Liver (tissue), 9 donors: ENCODE data around the gene BRSK1. TPM values are rescaled to one million over a fixed set of nuclear protein-coding genes. Genes with fewer than 3 reads are reported as not detected.

ENCODE experiments used
- DNase-seq: peaks from one replicate; pipeline ENCODE4 v3.0.0-alpha.2; 2017; ENCODE audit warnings: low spot score
- H3K27ac ChIP-seq, 2 donors: one replicate each; pipeline ENCODE4 v1.7.0; 2013; ENCODE audit warnings: inconsistent platforms in 2 of 2, low read length in 2 of 2, control low read depth in 1 of 2, low read depth in 1 of 2, mild to moderate bottlenecking in 1 of 2
- H3K27me3 ChIP-seq, 4 donors: one replicate each; pipeline versions ENCODE4 v1.6.1 to v1.7.0; 2013; ENCODE audit warnings: low read length in 3 of 4, inconsistent platforms in 1 of 4, mild to moderate bottlenecking in 1 of 4, moderate library complexity in 1 of 4; ENCODE audit not compliant: control insufficient read depth in 4 of 4, insufficient read depth in 4 of 4
- H3K36me3 ChIP-seq, 4 donors: one replicate each; pipeline versions ENCODE4 v1.6.1 to v1.7.0; 2013; ENCODE audit warnings: low read length in 3 of 4, mild to moderate bottlenecking in 3 of 4, low read depth in 1 of 4, moderate library complexity in 1 of 4; ENCODE audit not compliant: control insufficient read depth in 4 of 4, insufficient read depth in 3 of 4
- H3K4me1 ChIP-seq, 4 donors: one replicate each; pipeline versions ENCODE4 v1.6.1 to v1.7.0; 2013; ENCODE audit warnings: low read length in 3 of 4, mild to moderate bottlenecking in 3 of 4, moderate library complexity in 1 of 4; ENCODE audit not compliant: control insufficient read depth in 4 of 4, insufficient read depth in 4 of 4
- H3K4me3 ChIP-seq, 3 donors: one replicate each; pipeline versions ENCODE4 v1.6.1 to v1.7.0; 2013; ENCODE audit warnings: low read length in 3 of 3, control low read depth in 1 of 3, low read depth in 1 of 3, mild to moderate bottlenecking in 1 of 3
- H3K9ac ChIP-seq, 2 donors: one replicate each; pipeline ENCODE4 v1.7.0; 2013; ENCODE audit warnings: low read length in 2 of 2, mild to moderate bottlenecking in 2 of 2, moderate library complexity in 2 of 2, control low read depth in 1 of 2, low read depth in 1 of 2
- H3K9me3 ChIP-seq, 4 donors: one replicate each; pipeline versions ENCODE4 v1.6.1 to v1.7.0; 2013; ENCODE audit warnings: low read length in 3 of 4; ENCODE audit not compliant: control insufficient read depth in 4 of 4
- ATF3 ChIP-seq: IDR thresholded peaks from 2 replicates; pipeline ENCODE4 v1.6.1; 2016; ENCODE audit warnings: antibody characterized with exemption
- CTCF ChIP-seq: fragments of 150-350 bp; IDR thresholded peaks from 2 replicates; pipeline ENCODE4 v1.5.1; 2017; ENCODE audit warnings: improper control_type of control experiment, low read depth, low read length; ENCODE audit not compliant: missing input control
- EGR1 ChIP-seq, 2 donors: IDR thresholded peaks; 2 replicates each; pipeline ENCODE4 v1.6.1; 2016 to 2018; ENCODE audit warnings: antibody characterized with exemption in 2 of 2, low read depth in 2 of 2
- FOXA1 ChIP-seq: IDR thresholded peaks from 2 replicates; pipeline ENCODE4 v1.6.1; 2016; ENCODE audit warnings: antibody characterized with exemption
- FOXA2 ChIP-seq: IDR thresholded peaks from 2 replicates; pipeline ENCODE4 v1.6.1; 2016; ENCODE audit warnings: antibody characterized with exemption
- GABPA ChIP-seq, 2 donors: IDR thresholded peaks in 1 of 2; conservative IDR thresholded peaks in 1 of 2; 2 replicates each; pipeline ENCODE4 v1.6.1; 2016; ENCODE audit warnings: antibody characterized with exemption in 2 of 2, mild to moderate bottlenecking in 1 of 2, moderate library complexity in 1 of 2
- HNF4A ChIP-seq, 2 donors: conservative IDR thresholded peaks; 2 replicates each; pipeline ENCODE4 v1.6.1; 2016; ENCODE audit warnings: antibody characterized with exemption in 2 of 2, mild to moderate bottlenecking in 2 of 2
- HNF4G ChIP-seq: IDR thresholded peaks from 2 replicates; pipeline ENCODE4 v1.6.1; 2016; ENCODE audit warnings: antibody characterized with exemption
- JUND ChIP-seq, 2 donors: IDR thresholded peaks; 2 replicates each; pipeline ENCODE4 v1.6.1; 2016; ENCODE audit warnings: antibody characterized with exemption in 2 of 2
- NR2F2 ChIP-seq: IDR thresholded peaks from 2 replicates; pipeline ENCODE4 v1.6.1; 2016; ENCODE audit warnings: antibody characterized with exemption
- RAD21 ChIP-seq, 2 donors: IDR thresholded peaks; 2 replicates each; pipeline ENCODE4 v1.6.1; 2016; ENCODE audit warnings: antibody characterized with exemption in 2 of 2, mild to moderate bottlenecking in 2 of 2
- RXRA ChIP-seq, 2 donors: IDR thresholded peaks; 2 replicates each; pipeline ENCODE4 v1.6.1; 2017 to 2018; ENCODE audit warnings: antibody characterized with exemption in 2 of 2, mild to moderate bottlenecking in 1 of 2
- SP1 ChIP-seq: IDR thresholded peaks from 2 replicates; pipeline ENCODE4 v1.6.1; 2018; ENCODE audit warnings: antibody characterized with exemption, mild to moderate bottlenecking
- TAF1 ChIP-seq: conservative IDR thresholded peaks from 2 replicates; pipeline ENCODE4 v1.6.1; 2016; ENCODE audit warnings: antibody characterized with exemption, mild to moderate bottlenecking
- YY1 ChIP-seq: IDR thresholded peaks from 2 replicates; pipeline ENCODE4 v1.6.1; 2016; ENCODE audit warnings: antibody characterized with exemption, mild to moderate bottlenecking
- ZBTB33 ChIP-seq: IDR thresholded peaks from 2 replicates; pipeline ENCODE4 v1.6.1; 2016; ENCODE audit warnings: antibody characterized with exemption
- WGBS: extraction: QIAGEN DNeasy Blood & Tissue Kit; methylation state at CpG from one replicate; pipeline ENCODE4 v1.1.7; 2013; 5-methylcytosine and 5-hydroxymethylcytosine counted together
- polyA plus RNA-seq, 2 donors: library from polyadenylated mRNA; stranded (reverse) in 1 of 2; unstranded in 1 of 2; fragments of 200-250 nt in 1 of 2; fragments of >200 nt in 1 of 2; fragmentation: Nextera tagmentation in 1 of 2; extraction: Ambion mirVana in 1 of 2; gene quantifications; one replicate each; pipeline versions ENCODE4 v1.2.1 to v1.2.3, GENCODE V29; 2013 to 2015
- total RNA-seq, 2 donors: library from RNA; depleted of rRNA; stranded (reverse); fragments of >200 nt; gene quantifications; one replicate each; pipeline ENCODE4 v1.2.3, GENCODE V29; 2014
- TF ChIP-seq, protein P1 (sequence below): IDR thresholded peaks from 2 replicates; pipeline ENCODE4 v1.6.1; 2016; ENCODE audit warnings: antibody characterized with exemption
- TF ChIP-seq, protein P2 (sequence below): IDR thresholded peaks from 2 replicates; pipeline ENCODE4 v1.6.1; 2016; ENCODE audit warnings: antibody characterized with exemption, mild to moderate bottlenecking
- donor health status: healthy.
- donor health status: healthy.
- donor health status: healthy.
- donor health status: healthy.
- donor health status: healthy.

BRSK1 gene
- total and polyA plus RNA-seq, 4 donors = 0.10 to 0.65 (median 0.42) TPM; not detected in 1

GRCh38 chr19:55250262-55251036 lies 33.3 kb upstream of the BRSK1 start:
- H3K36me3 ChIP-seq = peaks cover 2 to 14% (median 5%) of the 10 kb centered on the region in 4 donors
- WGBS = 96% methylated on average over 18 of the region's 18 CpGs
- H3K4me3 ChIP-seq = no peak overlapping the region
- no peak for DNase-seq
- no peak overlapping the region for H3K9ac ChIP-seq
- peaks cover 0 to 31% (median 14%) of the 10 kb centered on the region in 4 donors for H3K4me1 ChIP-seq
- H3K9me3 ChIP-seq = no peaks in the 10 kb centered on the region
- TF ChIP-seq TAF1 = no peak
- TF ChIP-seq GABPA (IDR thresholded peaks at IDR 0.05 in 1 of 2, conservative IDR thresholded peaks at IDR 0.05 in 1 of 2) = no peak
- TF ChIP-seq ATF3 = no peak
- no peak for TF ChIP-seq RAD21 (IDR thresholded peaks at IDR 0.05)
- TF ChIP-seq FOXA2 = no peak
- no peak for TF ChIP-seq JUND (IDR thresholded peaks at IDR 0.05)
- TF ChIP-seq RXRA (IDR thresholded peaks at IDR 0.05) = no peak
- no peak for TF ChIP-seq ZBTB33
- TF ChIP-seq, protein P1, sequence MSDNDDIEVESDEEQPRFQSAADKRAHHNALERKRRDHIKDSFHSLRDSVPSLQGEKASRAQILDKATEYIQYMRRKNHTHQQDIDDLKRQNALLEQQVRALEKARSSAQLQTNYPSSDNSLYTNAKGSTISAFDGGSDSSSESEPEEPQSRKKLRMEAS = no peak
- TF ChIP-seq EGR1 (IDR thresholded peaks at IDR 0.05; ENCODE audit: low read depth in 2 of 2) = no peak
- TF ChIP-seq, protein P2, sequence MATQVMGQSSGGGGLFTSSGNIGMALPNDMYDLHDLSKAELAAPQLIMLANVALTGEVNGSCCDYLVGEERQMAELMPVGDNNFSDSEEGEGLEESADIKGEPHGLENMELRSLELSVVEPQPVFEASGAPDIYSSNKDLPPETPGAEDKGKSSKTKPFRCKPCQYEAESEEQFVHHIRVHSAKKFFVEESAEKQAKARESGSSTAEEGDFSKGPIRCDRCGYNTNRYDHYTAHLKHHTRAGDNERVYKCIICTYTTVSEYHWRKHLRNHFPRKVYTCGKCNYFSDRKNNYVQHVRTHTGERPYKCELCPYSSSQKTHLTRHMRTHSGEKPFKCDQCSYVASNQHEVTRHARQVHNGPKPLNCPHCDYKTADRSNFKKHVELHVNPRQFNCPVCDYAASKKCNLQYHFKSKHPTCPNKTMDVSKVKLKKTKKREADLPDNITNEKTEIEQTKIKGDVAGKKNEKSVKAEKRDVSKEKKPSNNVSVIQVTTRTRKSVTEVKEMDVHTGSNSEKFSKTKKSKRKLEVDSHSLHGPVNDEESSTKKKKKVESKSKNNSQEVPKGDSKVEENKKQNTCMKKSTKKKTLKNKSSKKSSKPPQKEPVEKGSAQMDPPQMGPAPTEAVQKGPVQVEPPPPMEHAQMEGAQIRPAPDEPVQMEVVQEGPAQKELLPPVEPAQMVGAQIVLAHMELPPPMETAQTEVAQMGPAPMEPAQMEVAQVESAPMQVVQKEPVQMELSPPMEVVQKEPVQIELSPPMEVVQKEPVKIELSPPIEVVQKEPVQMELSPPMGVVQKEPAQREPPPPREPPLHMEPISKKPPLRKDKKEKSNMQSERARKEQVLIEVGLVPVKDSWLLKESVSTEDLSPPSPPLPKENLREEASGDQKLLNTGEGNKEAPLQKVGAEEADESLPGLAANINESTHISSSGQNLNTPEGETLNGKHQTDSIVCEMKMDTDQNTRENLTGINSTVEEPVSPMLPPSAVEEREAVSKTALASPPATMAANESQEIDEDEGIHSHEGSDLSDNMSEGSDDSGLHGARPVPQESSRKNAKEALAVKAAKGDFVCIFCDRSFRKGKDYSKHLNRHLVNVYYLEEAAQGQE = no peak
- no peak for TF ChIP-seq HNF4G
- no peak for TF ChIP-seq NR2F2
- TF ChIP-seq CTCF = no peak
- TF ChIP-seq SP1 = no peak
- TF ChIP-seq YY1 = no peak
- TF ChIP-seq HNF4A (conservative IDR thresholded peaks at IDR 0.05) = no peak
- no peak for TF ChIP-seq FOXA1
- no peak overlapping the region for H3K27ac ChIP-seq
- no peaks in the 10 kb centered on the region for H3K27me3 ChIP-seq
